Measurements from ENCODE around the gene MOXD1.

Gene MOXD1

GRCh38 chr6:132253211-132253610, 148.1 kb downstream of the MOXD1 start:
- H3K4me2 ChIP-seq (ENCODE audit: low read depth, low read length, poor library complexity, severe bottlenecking) = no peak overlapping the region
- TF ChIP-seq EZH2phosphoT487 (conservative IDR thresholded peaks at IDR 0.05; ENCODE audit: low read length) = no peak
- TF ChIP-seq CTCF (IDR thresholded peaks at IDR 0.05; ENCODE audit: insufficient read depth, low read length, poor library complexity, severe bottlenecking) = no peak
- no peaks in the 10 kb centered on the region for H3K36me3 ChIP-seq (ENCODE audit: low read length)
- H3K9ac ChIP-seq (ENCODE audit: low read length) = no peak overlapping the region
- no peak overlapping the region for H3K4me3 ChIP-seq (ENCODE audit: insufficient read depth, low read length, poor library complexity, severe bottlenecking)
- H3F3A ChIP-seq (ENCODE audit: insufficient read depth) = no peaks in the 10 kb centered on the region
- no peaks in the 10 kb centered on the region for H3K27me3 ChIP-seq (ENCODE audit: low read length)
- no peak overlapping the region for H3K27ac ChIP-seq (ENCODE audit: low read depth, low read length)
- no peaks in the 10 kb centered on the region for H3K79me2 ChIP-seq (ENCODE audit: insufficient read depth, low read length)
- H4K20me1 ChIP-seq (ENCODE audit: low read depth, low read length) = no peaks in the 10 kb centered on the region
- peaks cover 7% of the 10 kb centered on the region for H3K9me3 ChIP-seq (ENCODE audit: insufficient read depth, low read length)
- H3K9me2 ChIP-seq (replicated peaks; ENCODE audit: insufficient read depth, low read length) = no peaks in the 10 kb centered on the region
- no peak overlapping the region for H2AFZ ChIP-seq (ENCODE audit: low read depth, low read length, severe bottlenecking)

GRCh38 chr6:132252113-132252512, 149.2 kb downstream of the MOXD1 start:
- no peaks in the 10 kb centered on the region for H3K36me3 ChIP-seq (ENCODE audit: low read length)
- H4K20me1 ChIP-seq (ENCODE audit: low read depth, low read length) = no peaks in the 10 kb centered on the region
- H3K9me2 ChIP-seq (replicated peaks; ENCODE audit: insufficient read depth, low read length) = no peaks in the 10 kb centered on the region
- no peak overlapping the region for H3K9ac ChIP-seq (ENCODE audit: low read length)
- no peak overlapping the region for H2AFZ ChIP-seq (ENCODE audit: low read depth, low read length, severe bottlenecking)
- H3K4me2 ChIP-seq (ENCODE audit: low read depth, low read length, poor library complexity, severe bottlenecking) = no peak overlapping the region
- H3K27me3 ChIP-seq (ENCODE audit: low read length) = no peaks in the 10 kb centered on the region
- peaks cover 7% of the 10 kb centered on the region for H3K9me3 ChIP-seq (ENCODE audit: insufficient read depth, low read length)
- H3K4me3 ChIP-seq (ENCODE audit: insufficient read depth, low read length, poor library complexity, severe bottlenecking) = no peak overlapping the region
- TF ChIP-seq EZH2phosphoT487 (conservative IDR thresholded peaks at IDR 0.05; ENCODE audit: low read length) (no peak), CTCF (IDR thresholded peaks at IDR 0.05; ENCODE audit: insufficient read depth, low read length, poor library complexity, severe bottlenecking) (no peak)
- H3K79me2 ChIP-seq (ENCODE audit: insufficient read depth, low read length) = no peaks in the 10 kb centered on the region
- no peak overlapping the region for H3K27ac ChIP-seq (ENCODE audit: low read depth, low read length)
- H3F3A ChIP-seq (ENCODE audit: insufficient read depth) = no peaks in the 10 kb centered on the region

GRCh38 chr6:132251711-132252110, 149.6 kb downstream of the MOXD1 start:
- H3K9me3 ChIP-seq (ENCODE audit: insufficient read depth, low read length) = peaks cover 7% of the 10 kb centered on the region
- no peaks in the 10 kb centered on the region for H3K9me2 ChIP-seq (replicated peaks; ENCODE audit: insufficient read depth, low read length)
- no peak overlapping the region for H3K27ac ChIP-seq (ENCODE audit: low read depth, low read length)
- H3K4me3 ChIP-seq (ENCODE audit: insufficient read depth, low read length, poor library complexity, severe bottlenecking) = no peak overlapping the region
- H3K9ac ChIP-seq (ENCODE audit: low read length) = no peak overlapping the region
- H2AFZ ChIP-seq (ENCODE audit: low read depth, low read length, severe bottlenecking) = no peak overlapping the region
- H3K36me3 ChIP-seq (ENCODE audit: low read length) = no peaks in the 10 kb centered on the region
- no peaks in the 10 kb centered on the region for H4K20me1 ChIP-seq (ENCODE audit: low read depth, low read length)
- H3K4me2 ChIP-seq (ENCODE audit: low read depth, low read length, poor library complexity, severe bottlenecking) = no peak overlapping the region
- no peaks in the 10 kb centered on the region for H3K27me3 ChIP-seq (ENCODE audit: low read length)
- TF ChIP-seq CTCF (IDR thresholded peaks at IDR 0.05; ENCODE audit: insufficient read depth, low read length, poor library complexity, severe bottlenecking) (no peak), EZH2phosphoT487 (conservative IDR thresholded peaks at IDR 0.05; ENCODE audit: low read length) (no peak)
- H3F3A ChIP-seq (ENCODE audit: insufficient read depth) = no peaks in the 10 kb centered on the region
- H3K79me2 ChIP-seq (ENCODE audit: insufficient read depth, low read length) = no peaks in the 10 kb centered on the region

All from SU-DHL-6 (cell line).